NCI-H2081 treated with DMSO at 0.1 percent for 48 hours (cell line): ENCODE results near the gene PHTF1.
"Not testable (repeated sequence)": the region's sequence is repeated elsewhere in the genome, so short reads cannot be mapped to it uniquely, and the experiment has no call there.

ENCODE experiments used
- DNase-seq: peaks from one replicate; lab custom pipeline; 2025; lab: John Stamatoyannopoulos, UW

Gene PHTF1

GRCh38 chr1:113777561-113777960 is 18.3 kb upstream of the PHTF1 start:
- DNase-seq = no peak

DNA sequence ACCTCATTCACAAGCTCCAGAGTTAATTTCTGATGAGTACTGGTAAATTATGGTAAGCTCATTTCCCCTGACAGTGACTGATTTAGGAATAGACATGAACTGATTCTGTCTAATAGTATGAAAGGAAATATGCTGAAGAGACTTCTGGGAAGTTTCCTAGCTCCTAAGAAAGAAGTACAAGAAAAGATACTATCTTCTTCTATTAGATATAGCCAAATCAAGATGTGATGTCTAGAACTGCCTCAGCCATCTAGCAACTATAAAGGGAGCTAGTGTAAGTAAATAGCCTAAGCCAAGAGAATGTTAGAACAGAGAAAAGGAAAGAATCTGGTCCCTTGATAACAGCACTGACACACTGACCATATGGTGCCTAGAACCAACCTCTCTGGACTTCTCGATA is 10.7 kb upstream of the PHTF1 start:
- no peak for DNase-seq

- no peak for DNase-seq
Measured at GRCh38 chr1:113769601-113769970, 10.3 kb upstream of the PHTF1 start.

- DNase-seq = no peak
Measured at GRCh38 chr1:113768916-113769600, 9.8 kb upstream of the PHTF1 start.

DNA sequence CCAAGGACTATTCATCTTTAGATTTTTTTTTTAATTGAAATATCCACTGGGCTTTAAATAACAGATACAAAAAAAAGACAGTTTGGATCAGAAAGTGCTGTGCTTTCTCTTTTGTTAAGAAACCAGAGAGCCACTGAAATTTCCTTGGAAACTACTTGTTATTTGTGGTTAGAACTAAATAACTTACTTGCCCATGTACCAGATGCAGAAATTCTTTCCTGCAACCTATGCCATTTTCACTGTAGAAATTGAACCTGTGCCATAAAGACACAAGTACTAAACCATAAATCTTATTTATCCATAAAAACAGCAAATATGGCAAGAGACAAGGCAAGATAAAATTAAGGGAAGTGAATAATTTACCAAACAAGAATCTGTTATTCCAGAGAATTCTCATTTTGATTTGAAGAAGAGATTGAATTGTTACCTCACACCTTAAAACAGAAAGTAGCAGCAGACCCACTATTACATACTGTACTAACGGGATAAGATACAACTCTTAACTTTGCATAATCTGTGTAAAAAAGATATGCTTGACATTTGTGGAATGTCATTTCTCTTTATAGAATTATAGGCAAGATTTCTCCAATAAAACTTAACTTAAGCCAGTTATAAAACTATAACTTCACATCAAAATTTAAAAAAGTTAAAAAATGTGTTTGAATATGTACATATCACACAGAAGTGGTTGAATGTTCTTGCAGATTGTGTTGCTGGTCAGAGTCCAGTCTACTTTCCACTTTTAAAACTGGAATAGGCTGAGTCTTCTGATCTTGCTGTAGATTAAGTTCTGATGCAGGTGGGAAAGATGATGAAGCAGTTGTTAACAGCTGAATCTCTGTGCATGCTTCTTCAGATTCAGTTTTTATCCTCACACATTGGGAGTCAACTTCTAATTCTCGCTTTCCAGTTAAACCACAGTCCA is 6.3 kb upstream of the PHTF1 start:
- no peak for DNase-seq

DNA sequence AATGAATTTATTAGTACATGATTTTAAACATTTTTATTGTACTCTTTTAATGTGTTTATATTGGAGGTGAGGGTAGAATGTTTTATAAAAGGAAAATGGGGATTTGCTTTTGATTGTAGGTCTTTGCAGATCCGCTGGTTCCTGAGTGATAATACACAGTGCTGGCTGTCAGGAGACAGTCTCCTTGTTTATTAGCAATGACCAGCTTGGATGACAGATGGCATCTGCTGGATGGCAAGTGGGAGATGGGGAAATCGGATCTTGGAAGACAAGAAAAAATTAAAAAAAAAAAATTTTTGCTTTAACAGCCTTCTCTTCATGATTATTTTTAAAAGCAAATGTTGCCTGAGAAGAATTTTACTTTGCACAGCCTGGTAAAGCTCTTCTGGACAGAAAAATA is 4.4 kb upstream of the PHTF1 start:
- DNase-seq = no peak

DNA sequence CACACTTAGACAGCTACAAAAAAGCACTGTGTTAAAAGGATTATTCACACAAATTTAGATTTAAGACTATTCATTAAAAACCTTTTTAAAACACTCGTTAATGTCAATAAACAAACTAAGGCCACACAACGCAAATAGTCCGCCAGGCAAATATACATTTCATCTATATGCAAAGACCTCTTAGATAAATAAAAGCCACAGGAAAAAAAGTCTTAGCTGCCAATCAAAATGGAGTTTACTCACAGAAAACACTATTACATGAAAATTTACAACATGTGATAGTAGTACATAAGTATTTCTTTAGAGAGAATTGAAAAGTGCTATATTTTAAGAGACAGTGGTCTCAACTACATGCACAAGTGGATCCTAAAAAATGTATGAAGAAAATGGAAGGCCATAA is 2.7 kb upstream of the PHTF1 start:
- DNase-seq = no peak

DNA sequence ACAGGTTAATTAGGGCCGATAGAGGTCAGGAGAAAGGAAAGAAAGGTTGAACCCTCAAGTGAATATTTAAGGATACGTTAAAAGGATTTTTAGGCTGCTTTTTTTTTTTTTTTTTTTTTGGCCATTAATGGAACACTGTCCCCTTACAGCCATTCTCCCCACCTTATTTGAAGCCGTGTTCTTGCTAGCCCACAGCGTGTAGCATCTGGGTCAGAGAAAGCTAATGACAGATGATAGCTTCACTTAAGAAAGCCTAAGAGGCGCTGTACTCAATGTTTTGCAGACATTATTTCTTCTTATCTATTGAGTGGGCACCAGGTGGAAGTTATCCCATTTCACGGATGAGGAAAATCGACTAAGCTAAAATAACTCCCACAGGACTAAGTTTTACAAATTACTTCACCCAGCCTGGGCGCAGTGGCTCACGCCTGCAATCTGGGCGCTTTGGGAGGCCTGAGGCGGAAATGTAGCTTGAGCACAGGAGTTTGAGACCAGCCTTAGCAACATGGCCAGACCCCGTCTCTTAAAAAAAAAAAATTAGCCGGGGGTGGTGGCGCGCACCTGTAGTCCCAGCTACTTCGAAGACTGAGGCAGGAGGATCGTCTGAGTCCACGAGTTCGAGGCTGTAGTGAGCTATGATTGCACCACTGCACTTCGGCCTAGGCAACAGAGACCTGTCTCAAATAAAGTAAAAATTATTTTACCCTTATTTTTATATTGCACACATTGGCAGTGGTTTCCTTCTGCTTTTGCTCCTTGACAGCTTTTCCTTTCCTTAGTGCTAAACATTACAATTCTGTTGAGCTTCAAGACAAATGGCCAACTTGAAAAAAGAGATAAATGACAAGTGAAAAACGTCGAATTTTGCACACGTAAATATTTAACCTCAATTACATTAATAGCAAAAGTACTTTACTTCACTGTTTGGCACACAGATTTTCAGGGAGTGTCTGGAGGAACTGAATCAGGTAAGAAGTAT is 1.1 kb upstream of the PHTF1 start:
- DNase-seq = no peak

GRCh38 chr1:113758631-113759332 is 504 bp downstream of the PHTF1 start:
- DNase-seq = no peak

- DNase-seq = no peak
Measured at GRCh38 chr1:113756461-113756860, 2.8 kb downstream of the PHTF1 start.

GRCh38 chr1:113753333-113753732 is 6.0 kb downstream of the PHTF1 start:
- not testable (repeated sequence) for DNase-seq

DNA sequence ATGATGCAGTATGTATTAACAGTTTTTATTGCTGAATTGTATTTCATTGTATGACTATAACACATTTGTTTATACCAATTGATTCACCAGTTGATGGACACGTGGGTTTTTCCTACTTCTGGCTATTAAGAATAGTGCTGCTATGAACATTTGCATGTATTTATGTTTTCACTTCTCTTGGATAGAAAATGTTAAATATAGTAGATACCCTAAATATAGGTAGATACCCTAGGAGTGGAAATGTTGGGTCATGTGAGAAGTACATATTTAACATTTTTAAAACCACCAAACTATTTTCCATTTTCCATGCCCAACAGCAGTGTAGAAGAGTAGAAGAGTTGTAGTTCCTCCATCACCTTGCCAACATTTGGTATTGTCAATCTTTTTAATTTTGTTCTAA is 7.8 kb downstream of the PHTF1 start:
- DNase-seq = no peak

- DNase-seq = no peak
Measured at GRCh38 chr1:113751114-113751513, 8.2 kb downstream of the PHTF1 start.

GRCh38 chr1:113749402-113749801 is 9.9 kb downstream of the PHTF1 start:
- no peak for DNase-seq

DNA sequence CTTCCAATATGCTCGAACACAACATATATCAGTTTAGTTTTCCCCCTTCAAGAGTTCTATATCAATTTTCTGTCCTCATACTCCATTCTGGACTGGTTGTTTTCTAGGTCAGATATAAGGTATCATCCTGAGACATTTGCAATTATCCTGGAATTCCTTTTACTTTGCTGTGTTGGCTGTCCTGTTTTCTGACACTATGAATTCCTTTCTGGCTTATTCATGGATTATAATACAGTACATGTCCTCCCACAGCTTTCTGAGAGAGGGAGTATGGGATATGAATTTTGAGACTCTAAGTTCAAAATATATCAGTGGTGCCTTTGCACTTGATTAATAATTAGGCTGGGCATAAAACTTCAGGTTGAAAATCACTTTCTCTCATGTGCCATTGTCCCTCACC is 11.9 kb downstream of the PHTF1 start:
- DNase-seq = no peak

DNA sequence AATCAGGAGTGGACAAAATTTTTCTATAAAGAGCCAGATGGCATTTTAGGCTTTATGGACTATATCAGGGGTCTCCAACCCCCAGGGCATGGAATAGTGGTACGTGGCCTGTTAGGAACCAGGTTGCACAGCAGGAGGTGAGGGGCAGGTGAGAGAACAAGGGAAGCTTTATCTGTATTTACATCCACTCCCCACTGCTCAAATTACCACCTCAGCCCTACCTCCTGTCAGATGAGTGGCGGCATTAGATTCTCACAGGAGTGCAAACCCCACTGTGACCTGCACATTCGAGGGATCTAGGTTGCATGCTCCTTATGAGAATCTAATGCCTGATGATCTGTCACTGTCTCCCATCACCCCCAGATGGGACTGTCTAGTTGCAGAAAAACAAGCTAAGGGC is 13.9 kb downstream of the PHTF1 start:
- DNase-seq = no peak

- no peak for DNase-seq
Measured at GRCh38 chr1:113744114-113744513, 15.2 kb downstream of the PHTF1 start.

GRCh38 chr1:113742515-113742914 is 16.8 kb downstream of the PHTF1 start:
- no peak for DNase-seq

- DNase-seq = no peak
Measured at GRCh38 chr1:113734357-113735055, 24.8 kb downstream of the PHTF1 start.

- no peak for DNase-seq
Measured at GRCh38 chr1:113732802-113733201, 26.5 kb downstream of the PHTF1 start.

DNA sequence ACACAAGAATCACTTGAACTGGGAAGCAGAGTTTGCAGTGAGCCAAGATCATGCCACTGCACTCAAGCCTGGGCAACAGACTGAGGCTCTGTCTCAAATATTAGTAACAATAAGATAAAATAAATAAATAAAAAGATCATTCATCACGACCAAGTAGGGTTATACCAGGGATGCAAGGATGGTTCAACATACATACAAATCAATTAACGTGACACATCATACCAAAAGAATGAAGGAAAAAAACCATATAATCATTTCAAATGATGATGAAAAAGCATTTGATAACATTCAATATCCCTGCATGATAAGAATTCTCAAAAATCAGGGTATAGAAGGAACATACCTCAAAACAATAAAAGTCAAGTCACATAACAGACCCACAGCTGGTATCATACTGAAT is 38.3 kb downstream of the PHTF1 start:
- DNase-seq = no peak
